ENCODE measurements around the gene KRT77.

DNA sequence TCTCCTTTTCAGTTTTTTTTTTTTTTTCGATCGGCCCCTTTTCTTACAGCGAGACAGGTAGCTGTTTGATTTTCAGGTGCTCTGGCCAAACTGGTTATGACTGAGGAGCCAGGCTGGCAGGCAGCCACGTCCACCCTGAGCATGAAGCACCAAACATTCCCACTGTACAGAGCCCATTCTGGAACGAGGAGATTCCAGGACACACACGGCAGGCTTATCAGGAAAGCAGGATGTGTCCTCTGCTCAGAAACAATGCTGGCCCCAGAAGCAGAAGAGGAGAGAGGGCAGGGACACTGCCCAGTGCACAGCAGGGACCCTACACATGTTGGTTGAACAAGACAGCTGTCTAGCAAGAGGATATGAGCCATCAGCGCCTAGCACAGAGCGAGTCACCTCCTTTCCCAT, 47.6 kb downstream of the KRT77 start:
- TF ChIP-seq POLR2AphosphoS5 (IDR thresholded peaks at IDR 0.05; ENCODE audit: low read depth, low read length) (no peak), TAF1 (IDR thresholded peaks at IDR 0.05; ENCODE audit: borderline replicate concordance, low read depth, low read length) (no peak)

Data from GM12892 (cell line).